Ectodermal cell (in vitro differentiated cells): ENCODE data around the gene MAPKAP1.

Source experiments
- H3K27ac ChIP-seq: 2 replicates; pipeline ENCODE4 v1.7.0; 2013; ENCODE audit warnings: mild to moderate bottlenecking, low read depth, low read length; ENCODE audit not compliant: insufficient read depth, poor library complexity, severe bottlenecking
- H3K27me3 ChIP-seq: 2 replicates; pipeline ENCODE4 v1.7.0; 2013; ENCODE audit warnings: mild to moderate bottlenecking, low read length; ENCODE audit not compliant: insufficient read depth, control insufficient read depth, poor library complexity, severe bottlenecking
- H3K36me3 ChIP-seq: one replicate; pipeline ENCODE4 v1.7.0; 2013; ENCODE audit warnings: low read length; ENCODE audit not compliant: control insufficient read depth, insufficient read depth
- H3K4me1 ChIP-seq: one replicate; pipeline ENCODE4 v1.7.0; 2013; ENCODE audit warnings: low read length; ENCODE audit not compliant: control insufficient read depth, insufficient read depth
- H3K4me3 ChIP-seq: 2 replicates; pipeline ENCODE4 v1.7.0; 2013; ENCODE audit warnings: low read depth, low read length, control low read depth; ENCODE audit not compliant: insufficient read depth
- H3K9me3 ChIP-seq: 2 replicates; pipeline ENCODE4 v1.7.0; 2013; ENCODE audit warnings: mild to moderate bottlenecking, low read length, moderate library complexity; ENCODE audit not compliant: control insufficient read depth
- WGBS, 2 experiments: methylation state at CpG; one replicate each; pipeline ENCODE4 v1.1.7; 2013; ENCODE audit warnings: missing lambda C conversion rate in 2 of 2; 5-methylcytosine and 5-hydroxymethylcytosine counted together

MAPKAP1 gene

GRCh38 chr9:125438506-125439433 is 268.2 kb downstream of the MAPKAP1 start:
- H3K27ac ChIP-seq: no peak overlapping the region
- no peaks in the 10 kb centered on the region for H3K36me3 ChIP-seq
- no peak overlapping the region for H3K4me3 ChIP-seq
- H3K9me3 ChIP-seq: no peaks in the 10 kb centered on the region
- peaks cover 1% of the 10 kb centered on the region for H3K4me1 ChIP-seq
- no peaks in the 10 kb centered on the region for H3K27me3 ChIP-seq
- WGBS, 2 experiments: 94 to 95% methylated on average over 32 of the region's 32 CpGs

GRCh38 chr9:125437771-125438221 is 269.2 kb downstream of the MAPKAP1 start:
- WGBS, 2 experiments: 84 to 86% methylated on average over 15 of the region's 15 CpGs
- Histone ChIP-seq H3K9me3 (no peaks in the 10 kb centered on the region), H3K4me3 (no peak overlapping the region), H3K27ac (no peak overlapping the region), H3K27me3 (no peaks in the 10 kb centered on the region), H3K4me1 (peaks cover 10% of the 10 kb centered on the region), H3K36me3 (no peaks in the 10 kb centered on the region)

- H3K9me3 ChIP-seq: no peaks in the 10 kb centered on the region
- no peak overlapping the region for H3K4me3 ChIP-seq
- peaks cover 10% of the 10 kb centered on the region for H3K4me1 ChIP-seq
- no peak overlapping the region for H3K27ac ChIP-seq
- no peaks in the 10 kb centered on the region for H3K36me3 ChIP-seq
- H3K27me3 ChIP-seq: no peaks in the 10 kb centered on the region
- WGBS, 2 experiments: 96% methylated on average over 22 of the region's 24 CpGs
These were observed 270.2 kb downstream of the MAPKAP1 start for GRCh38 chr9:125436613-125437443.

GRCh38 chr9:125435776-125436612 is 271.0 kb downstream of the MAPKAP1 start:
- Histone ChIP-seq H3K4me1 (peaks cover 10% of the 10 kb centered on the region), H3K27me3 (no peaks in the 10 kb centered on the region), H3K27ac (no peak overlapping the region), H3K9me3 (no peaks in the 10 kb centered on the region), H3K36me3 (no peaks in the 10 kb centered on the region), H3K4me3 (no peak overlapping the region)
- 94 to 95% methylated on average over 16 of the region's 16 CpGs for WGBS, 2 experiments

- H3K27me3 ChIP-seq: no peaks in the 10 kb centered on the region
- H3K4me1 ChIP-seq: peaks cover 10% of the 10 kb centered on the region
- H3K9me3 ChIP-seq: no peaks in the 10 kb centered on the region
- no peak overlapping the region for H3K27ac ChIP-seq
- no peak overlapping the region for H3K4me3 ChIP-seq
- WGBS, 2 experiments: 92 to 93% methylated on average over 16 of the region's 16 CpGs
- H3K36me3 ChIP-seq: no peaks in the 10 kb centered on the region
These were observed 271.8 kb downstream of the MAPKAP1 start for GRCh38 chr9:125434986-125435775.

GRCh38 chr9:125433461-125434011 is 273.5 kb downstream of the MAPKAP1 start:
- 86% methylated on average over 15 of the region's 15 CpGs for WGBS, 2 experiments

GRCh38 chr9:125432715-125433385 is 274.2 kb downstream of the MAPKAP1 start:
- Histone ChIP-seq H3K9me3 (no peaks in the 10 kb centered on the region), H3K27ac (no peak overlapping the region), H3K4me1 (peaks cover 10% of the 10 kb centered on the region), H3K27me3 (no peaks in the 10 kb centered on the region), H3K36me3 (no peaks in the 10 kb centered on the region), H3K4me3 (no peak overlapping the region)
- 88 to 89% methylated on average over 14 of the region's 14 CpGs for WGBS, 2 experiments

More at GRCh38 chr9:125433461-125434011, 273.5 kb downstream of the MAPKAP1 start:
- H3K27me3 ChIP-seq: no peaks in the 10 kb centered on the region
- no peak overlapping the region for H3K27ac ChIP-seq
- H3K4me1 ChIP-seq: peaks cover 10% of the 10 kb centered on the region
- H3K36me3 ChIP-seq: no peaks in the 10 kb centered on the region
- no peak overlapping the region for H3K4me3 ChIP-seq
- no peaks in the 10 kb centered on the region for H3K9me3 ChIP-seq

- Histone ChIP-seq H3K27me3 (no peaks in the 10 kb centered on the region), H3K4me3 (no peak overlapping the region), H3K9me3 (no peaks in the 10 kb centered on the region), H3K4me1 (peaks cover 10% of the 10 kb centered on the region), H3K27ac (no peak overlapping the region), H3K36me3 (no peaks in the 10 kb centered on the region)
- WGBS, 2 experiments: 80 to 81% methylated on average over 12 of the region's 12 CpGs
These were observed 275.2 kb downstream of the MAPKAP1 start for GRCh38 chr9:125431741-125432271.
